Ovary (tissue), 3 donors: ENCODE results near the gene CEP85.
A peak's percentile ranks its signal among the peaks of the same experiment; 100 is the strongest.

ENCODE experiments used
- CTCF ChIP-seq, 3 donors: fragments of 450-650 bp in 2 of 3; fragments of 200-600 bp in 1 of 3; IDR thresholded peaks; one replicate each; pipeline versions ENCODE4 v1.5.1 to v1.8.0; 2016 to 2022; ENCODE audit warnings: antibody characterized with exemption in 3 of 3, mild to moderate bottlenecking in 1 of 3
- EP300 ChIP-seq: sonication (generic); formaldehyde crosslinking; IDR thresholded peaks from one replicate; pipeline ENCODE4 v1.6.1; 2017; ENCODE audit warnings: antibody characterized with exemption
- POLR2A ChIP-seq: fragments of 450-650 bp; IDR thresholded peaks from one replicate; pipeline ENCODE4 v1.6.1; 2017; ENCODE audit warnings: antibody characterized with exemption, mild to moderate bottlenecking, moderate library complexity
- donor health status: DM: no; HTN: no; CAD: no.

DNA sequence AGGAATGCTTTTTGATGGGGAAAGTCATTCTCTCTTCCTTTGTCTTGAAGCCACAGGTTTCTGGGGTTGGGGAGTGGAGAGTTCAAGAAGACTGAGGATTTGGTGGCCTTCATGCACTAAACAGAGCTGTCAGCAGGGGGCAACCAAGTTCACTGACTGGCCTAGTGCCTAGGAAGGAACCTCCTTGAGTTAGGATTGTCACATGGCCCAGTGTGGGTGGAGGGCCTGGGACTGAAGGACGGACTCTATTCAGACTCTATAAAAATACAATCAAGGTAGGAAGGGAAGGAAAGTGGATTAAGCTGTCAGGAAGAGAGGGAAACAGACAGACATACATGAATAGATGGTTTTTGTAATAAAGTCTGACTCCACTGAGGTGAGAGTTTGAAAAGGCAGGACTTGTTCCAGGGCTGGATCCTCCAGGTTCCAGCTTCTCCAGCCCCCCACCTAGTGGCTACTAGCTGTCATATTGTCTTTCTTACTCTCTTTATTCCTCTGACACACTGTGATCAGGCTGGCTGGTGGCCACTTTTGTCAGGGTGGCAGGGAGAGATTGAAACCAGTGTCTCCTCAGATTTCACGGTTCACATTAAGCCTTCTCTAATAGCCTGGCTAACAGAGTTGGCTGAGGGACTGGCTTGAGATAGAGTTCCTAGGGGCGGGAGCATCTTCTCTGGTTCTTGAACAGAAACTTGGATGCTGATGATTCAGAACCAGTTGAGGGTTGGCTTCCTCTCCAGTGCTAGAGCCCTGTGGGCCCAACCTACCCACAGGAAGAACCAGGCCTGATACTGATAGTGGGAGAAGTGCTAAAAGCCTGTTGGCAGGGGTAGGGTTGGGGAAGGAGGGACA, 41.8 kb downstream of the CEP85 start:
- TF ChIP-seq CTCF (IDR thresholded peaks at IDR 0.05) (peak; percentile 52 to 72 (median 70)), POLR2A (no peak), EP300 (no peak)
